ENCODE measurements around the gene RGP1.

RGP1 gene

GRCh38 chr9:35771534-35771933 lies 22.4 kb downstream of the RGP1 start:
- no peak for DNase-seq (ENCODE audit: low read depth, low spot score)

- DNase-seq (ENCODE audit: low read depth, low spot score), result no peak
Observed at GRCh38 chr9:35771943-35772342, 22.9 kb downstream of the RGP1 start.

- DNase-seq (ENCODE audit: low read depth, low spot score), result no peak
Observed at GRCh38 chr9:35774907-35775635, 26.0 kb downstream of the RGP1 start.

GRCh38 chr9:35776018-35776417 lies 26.9 kb downstream of the RGP1 start:
- DNase-seq (ENCODE audit: low read depth, low spot score), result no peak

- DNase-seq (ENCODE audit: low read depth, low spot score), result no peak
Observed at GRCh38 chr9:35778496-35778895, 29.4 kb downstream of the RGP1 start.

GRCh38 chr9:35781066-35781465 lies 32.0 kb downstream of the RGP1 start:
- DNase-seq (ENCODE audit: low read depth, low spot score), result no peak

GRCh38 chr9:35783418-35783817 lies 34.3 kb downstream of the RGP1 start:
- no peak for DNase-seq (ENCODE audit: low read depth, low spot score)

- no peak for DNase-seq (ENCODE audit: low read depth, low spot score)
Observed at GRCh38 chr9:35789541-35789940, 40.5 kb downstream of the RGP1 start.

GRCh38 chr9:35790025-35790384 lies 40.9 kb downstream of the RGP1 start:
- DNase-seq (ENCODE audit: low read depth, low spot score), result no peak

GRCh38 chr9:35790385-35791296 lies 41.6 kb downstream of the RGP1 start:
- DNase-seq (ENCODE audit: low read depth, low spot score), result peak; percentile 91

GRCh38 chr9:35791297-35791921 lies 42.3 kb downstream of the RGP1 start, which contains the start of gene NPR2:
NPR2 (plus strand) TSS chr9:35791591; CDS start chr9:35792409, 818 bp downstream.
- peak; percentile 71 for DNase-seq (ENCODE audit: low read depth, low spot score)

GRCh38 chr9:35792024-35792813 lies 43.1 kb downstream of the RGP1 start:
- DNase-seq (ENCODE audit: low read depth, low spot score), result no peak

- DNase-seq (ENCODE audit: low read depth, low spot score), result no peak
Observed at GRCh38 chr9:35792826-35793225, 43.7 kb downstream of the RGP1 start.

GRCh38 chr9:35793461-35793860 lies 44.4 kb downstream of the RGP1 start:
- no peak for DNase-seq (ENCODE audit: low read depth, low spot score)

- DNase-seq (ENCODE audit: low read depth, low spot score), result no peak
Observed at GRCh38 chr9:35795695-35796094, 46.6 kb downstream of the RGP1 start.

GRCh38 chr9:35797311-35798109 lies 48.4 kb downstream of the RGP1 start:
- DNase-seq (ENCODE audit: low read depth, low spot score), result no peak

GRCh38 chr9:35798658-35799374 lies 49.7 kb downstream of the RGP1 start:
- DNase-seq (ENCODE audit: low read depth, low spot score), result peak; percentile 36

GRCh38 chr9:35800530-35800929 lies 51.4 kb downstream of the RGP1 start:
- DNase-seq (ENCODE audit: low read depth, low spot score), result no peak

- DNase-seq (ENCODE audit: low read depth, low spot score), result no peak
Observed at GRCh38 chr9:35801328-35802128, 52.4 kb downstream of the RGP1 start.

Data from astrocyte of the hippocampus (primary cell).